ENCODE results near the gene GREB1.

DNA sequence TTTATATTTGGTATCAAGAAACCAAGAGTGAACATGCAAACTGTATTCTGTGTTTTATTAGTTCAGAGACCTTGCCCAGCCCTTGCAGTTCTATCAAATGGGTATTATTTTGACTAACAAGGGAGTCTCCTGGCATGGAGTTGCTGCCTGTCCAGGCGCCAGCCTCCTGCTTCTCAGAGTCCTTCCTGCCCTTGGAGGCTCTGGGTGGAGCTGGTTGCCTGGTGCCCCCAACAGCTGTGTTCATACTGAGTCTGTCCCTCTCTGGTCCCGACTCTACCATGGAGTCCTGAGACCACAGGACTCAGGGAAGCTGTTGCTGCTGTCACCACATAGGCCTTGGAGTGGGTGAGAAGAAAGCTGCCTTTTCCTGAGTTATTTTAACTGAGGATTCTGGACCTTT, 26.3 kb upstream of the GREB1 start:
- TF ChIP-seq NFIC (IDR thresholded peaks at IDR 0.05; ENCODE audit: borderline replicate concordance) (no peak), ELF1 (IDR thresholded peaks at IDR 0.05) (no peak), EZH2phosphoT487 (IDR thresholded peaks at IDR 0.05; ENCODE audit: borderline replicate concordance, low read depth) (no peak), POLR2AphosphoS5 (IDR thresholded peaks at IDR 0.05; ENCODE audit: low read depth, low read length) (no peak), EP300 (IDR thresholded peaks at IDR 0.05; ENCODE audit: borderline replicate concordance in 1 of 2, low read depth in 1 of 2, low read length in 1 of 2) (no peak), NRF1 (IDR thresholded peaks at IDR 0.05; ENCODE audit: low read depth, low read length) (no peak)
- TF ChIP-seq, protein P1, sequence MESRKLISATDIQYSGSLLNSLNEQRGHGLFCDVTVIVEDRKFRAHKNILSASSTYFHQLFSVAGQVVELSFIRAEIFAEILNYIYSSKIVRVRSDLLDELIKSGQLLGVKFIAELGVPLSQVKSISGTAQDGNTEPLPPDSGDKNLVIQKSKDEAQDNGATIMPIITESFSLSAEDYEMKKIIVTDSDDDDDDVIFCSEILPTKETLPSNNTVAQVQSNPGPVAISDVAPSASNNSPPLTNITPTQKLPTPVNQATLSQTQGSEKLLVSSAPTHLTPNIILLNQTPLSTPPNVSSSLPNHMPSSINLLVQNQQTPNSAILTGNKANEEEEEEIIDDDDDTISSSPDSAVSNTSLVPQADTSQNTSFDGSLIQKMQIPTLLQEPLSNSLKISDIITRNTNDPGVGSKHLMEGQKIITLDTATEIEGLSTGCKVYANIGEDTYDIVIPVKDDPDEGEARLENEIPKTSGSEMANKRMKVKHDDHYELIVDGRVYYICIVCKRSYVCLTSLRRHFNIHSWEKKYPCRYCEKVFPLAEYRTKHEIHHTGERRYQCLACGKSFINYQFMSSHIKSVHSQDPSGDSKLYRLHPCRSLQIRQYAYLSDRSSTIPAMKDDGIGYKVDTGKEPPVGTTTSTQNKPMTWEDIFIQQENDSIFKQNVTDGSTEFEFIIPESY (IDR thresholded peaks at IDR 0.05; ENCODE audit: borderline replicate concordance, low read depth): no peak
- TF ChIP-seq, protein P2, sequence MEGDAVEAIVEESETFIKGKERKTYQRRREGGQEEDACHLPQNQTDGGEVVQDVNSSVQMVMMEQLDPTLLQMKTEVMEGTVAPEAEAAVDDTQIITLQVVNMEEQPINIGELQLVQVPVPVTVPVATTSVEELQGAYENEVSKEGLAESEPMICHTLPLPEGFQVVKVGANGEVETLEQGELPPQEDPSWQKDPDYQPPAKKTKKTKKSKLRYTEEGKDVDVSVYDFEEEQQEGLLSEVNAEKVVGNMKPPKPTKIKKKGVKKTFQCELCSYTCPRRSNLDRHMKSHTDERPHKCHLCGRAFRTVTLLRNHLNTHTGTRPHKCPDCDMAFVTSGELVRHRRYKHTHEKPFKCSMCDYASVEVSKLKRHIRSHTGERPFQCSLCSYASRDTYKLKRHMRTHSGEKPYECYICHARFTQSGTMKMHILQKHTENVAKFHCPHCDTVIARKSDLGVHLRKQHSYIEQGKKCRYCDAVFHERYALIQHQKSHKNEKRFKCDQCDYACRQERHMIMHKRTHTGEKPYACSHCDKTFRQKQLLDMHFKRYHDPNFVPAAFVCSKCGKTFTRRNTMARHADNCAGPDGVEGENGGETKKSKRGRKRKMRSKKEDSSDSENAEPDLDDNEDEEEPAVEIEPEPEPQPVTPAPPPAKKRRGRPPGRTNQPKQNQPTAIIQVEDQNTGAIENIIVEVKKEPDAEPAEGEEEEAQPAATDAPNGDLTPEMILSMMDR (IDR thresholded peaks at IDR 0.05): no peak
- TF ChIP-seq, protein P3, sequence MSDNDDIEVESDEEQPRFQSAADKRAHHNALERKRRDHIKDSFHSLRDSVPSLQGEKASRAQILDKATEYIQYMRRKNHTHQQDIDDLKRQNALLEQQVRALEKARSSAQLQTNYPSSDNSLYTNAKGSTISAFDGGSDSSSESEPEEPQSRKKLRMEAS (IDR thresholded peaks at IDR 0.05; ENCODE audit: low read depth): no peak
- TF ChIP-seq, protein P4, sequence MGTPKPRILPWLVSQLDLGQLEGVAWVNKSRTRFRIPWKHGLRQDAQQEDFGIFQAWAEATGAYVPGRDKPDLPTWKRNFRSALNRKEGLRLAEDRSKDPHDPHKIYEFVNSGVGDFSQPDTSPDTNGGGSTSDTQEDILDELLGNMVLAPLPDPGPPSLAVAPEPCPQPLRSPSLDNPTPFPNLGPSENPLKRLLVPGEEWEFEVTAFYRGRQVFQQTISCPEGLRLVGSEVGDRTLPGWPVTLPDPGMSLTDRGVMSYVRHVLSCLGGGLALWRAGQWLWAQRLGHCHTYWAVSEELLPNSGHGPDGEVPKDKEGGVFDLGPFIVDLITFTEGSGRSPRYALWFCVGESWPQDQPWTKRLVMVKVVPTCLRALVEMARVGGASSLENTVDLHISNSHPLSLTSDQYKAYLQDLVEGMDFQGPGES (IDR thresholded peaks at IDR 0.05; ENCODE audit: low read depth, low read length): no peak
